ENCODE measurements around the gene SEMA6B.

The SEMA6B gene

DNA sequence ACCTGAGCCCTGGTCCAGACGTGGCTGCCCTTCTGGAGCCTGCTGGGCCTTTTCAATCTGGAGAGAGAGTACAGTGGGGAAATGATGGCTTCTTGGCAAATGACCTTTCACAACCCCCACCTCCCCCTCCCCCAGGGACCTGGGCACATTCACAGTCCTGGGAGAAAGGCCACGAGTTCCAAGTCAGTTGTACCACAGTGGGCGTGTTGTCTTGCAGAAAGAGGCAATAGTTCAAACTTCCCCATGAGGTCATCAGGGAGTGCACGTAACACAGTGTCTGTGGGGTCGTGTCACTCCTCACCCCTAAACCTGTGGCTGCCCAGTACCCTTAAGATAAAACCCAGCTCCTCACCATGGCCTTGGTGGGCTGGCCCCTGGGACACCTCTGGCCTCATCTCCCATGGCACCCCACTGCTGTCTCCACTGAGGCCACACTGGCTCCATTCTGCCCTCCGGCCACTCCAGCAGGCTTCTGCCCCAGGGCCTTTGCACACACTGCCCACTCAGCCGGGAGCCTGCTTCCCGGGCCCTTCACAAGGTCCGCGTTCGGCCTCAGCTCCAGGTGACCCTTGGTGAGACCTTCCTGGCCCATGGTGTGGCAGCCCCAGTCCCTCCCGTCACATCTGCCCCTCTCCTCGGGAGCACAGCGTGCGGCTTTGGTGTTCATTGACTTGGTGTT, 54.5 kb downstream of the SEMA6B start:
- DNase-seq = no peak

DNA sequence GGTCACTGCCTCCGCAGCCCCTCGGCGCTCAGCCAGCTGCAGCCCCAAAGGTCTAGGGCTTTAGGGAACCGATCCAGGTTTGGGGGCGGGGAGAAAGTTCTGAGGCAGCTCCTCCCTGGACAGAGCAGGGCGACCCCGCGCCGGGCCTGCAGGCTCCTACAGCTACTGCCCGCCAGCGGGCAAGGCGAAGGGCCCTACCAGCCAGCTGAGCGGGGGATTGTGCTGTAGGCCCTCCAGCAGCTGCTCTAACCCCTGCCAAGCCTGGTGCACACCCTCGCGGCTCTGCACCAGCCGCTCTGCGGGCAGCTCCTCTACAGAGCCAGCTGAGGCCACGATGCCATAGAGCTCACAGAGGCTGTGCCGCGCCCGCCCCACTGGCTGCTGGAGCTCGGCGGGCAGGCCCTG, 55.2 kb downstream of the SEMA6B start:
- DNase-seq = no peak

DNA sequence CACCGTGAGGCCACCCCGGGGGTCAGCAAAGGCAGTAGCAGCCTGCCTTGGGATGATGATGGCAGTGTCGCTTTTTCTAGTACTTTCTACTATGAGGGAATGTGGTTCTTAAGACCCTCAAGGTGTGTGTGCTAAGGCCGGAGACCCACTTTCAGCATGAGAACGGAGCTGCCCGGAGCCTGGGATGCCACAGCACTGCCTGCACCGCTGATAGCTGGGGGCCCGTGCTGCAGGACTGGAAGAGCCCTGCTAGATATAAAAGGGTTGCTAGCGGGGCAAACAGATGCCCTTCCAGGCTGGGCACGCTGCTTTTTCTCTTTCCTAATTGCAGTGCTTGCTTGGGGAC, 55.7 kb downstream of the SEMA6B start:
- DNase-seq = no peak

DNA sequence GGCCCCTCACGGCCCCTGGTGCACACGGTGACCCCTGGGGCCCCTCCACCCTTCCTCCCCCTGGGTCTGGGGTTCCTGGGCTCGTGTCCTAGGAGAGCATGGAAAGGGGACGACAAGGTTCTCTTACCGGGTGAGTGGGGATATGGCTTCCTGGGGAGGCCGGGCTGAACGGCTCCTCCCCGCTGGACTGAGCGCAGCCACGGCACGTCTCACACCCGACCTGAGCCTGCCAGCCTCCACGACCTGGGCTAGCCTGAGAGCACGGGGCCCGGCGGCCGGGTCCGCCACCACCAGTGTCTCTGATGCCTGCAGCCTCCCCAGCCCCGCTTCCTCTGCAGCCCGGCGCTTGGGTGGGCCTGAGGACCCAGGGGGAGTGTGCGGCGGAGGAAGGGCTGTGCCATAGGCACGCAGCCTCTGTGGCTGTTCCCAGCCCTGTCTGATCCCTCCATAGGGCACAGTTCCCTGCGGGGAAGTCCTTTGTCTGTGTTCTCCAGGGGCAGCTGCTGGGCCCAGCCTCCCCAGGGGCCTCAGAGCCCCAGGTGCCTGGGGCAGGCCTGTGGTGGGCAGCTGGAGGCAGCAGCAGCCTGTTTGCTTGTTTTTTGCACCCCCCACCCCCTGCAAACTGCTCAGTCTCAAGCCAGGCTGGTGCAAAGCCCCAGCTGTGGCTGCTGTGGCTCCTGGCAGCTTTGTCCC, 56.2 kb downstream of the SEMA6B start:
- DNase-seq = peak; percentile 69

DNA sequence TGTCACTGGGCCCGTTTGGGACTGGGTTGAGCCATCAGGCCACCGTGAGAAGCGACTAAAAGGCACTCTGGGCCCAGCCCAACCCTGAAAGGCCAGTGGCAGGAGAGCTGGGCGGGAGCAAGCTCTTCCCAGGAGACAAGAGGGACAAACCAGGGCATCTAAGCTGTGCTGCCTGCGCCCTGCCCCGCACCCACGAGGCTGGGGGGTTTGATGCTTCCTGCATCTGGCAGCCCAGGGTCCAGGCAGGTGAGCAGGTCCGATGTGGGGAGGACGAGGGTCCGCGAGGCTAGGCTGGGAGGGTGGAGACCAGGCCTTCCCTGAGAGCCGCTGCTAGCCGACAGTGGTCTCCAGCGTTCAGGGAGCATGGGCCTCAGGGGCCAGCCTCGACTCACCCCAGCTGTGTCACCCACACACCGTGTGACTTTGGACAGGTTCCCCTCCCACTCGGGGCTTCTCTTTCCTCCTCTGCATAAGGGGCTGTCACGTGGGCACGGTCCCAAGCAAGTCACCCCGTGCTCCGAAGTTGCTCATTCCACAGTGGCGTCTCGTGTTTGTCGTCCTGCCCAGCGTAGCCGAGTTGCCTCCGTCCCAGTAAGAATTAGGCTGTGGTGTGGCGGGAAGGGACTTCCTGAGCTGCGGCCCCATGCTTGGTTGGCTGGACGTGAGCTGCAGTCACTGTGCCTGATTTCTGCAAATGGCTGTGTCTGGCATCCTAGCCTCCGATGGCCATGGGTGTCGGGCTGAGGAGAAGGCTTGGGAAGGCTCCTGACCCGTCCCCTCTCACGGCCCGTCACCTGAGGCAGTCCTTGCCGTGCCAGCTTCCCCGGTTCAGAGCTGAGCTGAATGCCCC, 57.0 kb downstream of the SEMA6B start:
- DNase-seq = no peak

DNA sequence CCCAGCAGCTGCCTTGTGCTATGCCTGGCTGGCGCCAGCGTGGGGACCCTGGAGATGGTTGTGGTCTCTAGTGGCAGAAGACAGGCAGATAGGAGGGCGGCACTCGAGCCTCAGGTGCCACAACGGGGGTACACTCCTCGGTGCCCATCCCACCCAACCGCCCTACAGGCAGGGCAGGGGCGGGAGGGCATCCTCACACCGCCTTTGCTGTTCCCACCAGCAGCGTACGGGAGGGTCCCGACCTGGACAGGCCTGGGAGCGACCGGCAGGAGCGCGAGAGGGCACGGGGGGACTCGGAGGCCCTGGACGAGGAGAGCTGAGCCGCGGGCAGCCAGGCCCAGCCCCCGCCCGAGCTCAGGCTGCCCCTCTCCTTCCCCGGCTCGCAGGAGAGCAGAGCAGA, 57.8 kb downstream of the SEMA6B start:
- no peak for DNase-seq

DNA sequence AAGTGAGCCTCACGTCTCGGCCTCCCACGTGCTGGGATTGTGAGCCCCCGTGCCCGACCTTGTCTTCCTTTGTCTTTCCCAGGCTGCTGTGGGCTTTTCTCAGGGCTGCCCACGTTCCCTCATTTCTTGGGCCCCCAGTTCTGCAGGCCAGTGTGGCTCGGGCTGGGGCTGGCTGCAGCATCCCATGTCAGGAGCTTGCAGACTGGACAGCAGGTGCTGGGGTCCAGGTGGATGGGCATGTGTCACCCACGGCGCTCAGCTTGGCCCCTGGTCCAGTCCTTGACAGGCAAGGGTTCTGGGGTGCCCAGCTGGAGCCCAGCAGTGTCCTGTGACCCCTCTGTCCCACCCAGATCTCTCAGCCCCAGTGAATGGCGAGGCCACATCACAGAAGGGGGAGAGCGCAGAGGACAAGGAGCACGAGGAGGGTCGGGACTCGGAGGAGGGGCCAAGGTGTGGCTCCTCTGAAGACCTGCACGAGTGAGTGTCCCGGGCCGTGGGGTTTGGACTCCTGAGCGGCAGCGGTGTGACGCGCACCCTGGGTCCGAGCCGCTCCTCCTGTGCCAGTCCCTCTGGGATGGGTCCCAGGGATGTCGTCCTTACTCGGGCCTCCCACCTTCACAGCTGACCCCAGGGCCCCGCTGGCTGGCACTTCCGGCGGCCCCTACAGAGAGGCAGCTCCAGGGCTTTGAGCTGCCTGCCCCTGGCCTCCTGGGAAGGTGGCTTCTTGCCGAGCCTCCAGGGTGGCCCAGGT, 58.5 kb downstream of the SEMA6B start:
- no peak for DNase-seq

DNA sequence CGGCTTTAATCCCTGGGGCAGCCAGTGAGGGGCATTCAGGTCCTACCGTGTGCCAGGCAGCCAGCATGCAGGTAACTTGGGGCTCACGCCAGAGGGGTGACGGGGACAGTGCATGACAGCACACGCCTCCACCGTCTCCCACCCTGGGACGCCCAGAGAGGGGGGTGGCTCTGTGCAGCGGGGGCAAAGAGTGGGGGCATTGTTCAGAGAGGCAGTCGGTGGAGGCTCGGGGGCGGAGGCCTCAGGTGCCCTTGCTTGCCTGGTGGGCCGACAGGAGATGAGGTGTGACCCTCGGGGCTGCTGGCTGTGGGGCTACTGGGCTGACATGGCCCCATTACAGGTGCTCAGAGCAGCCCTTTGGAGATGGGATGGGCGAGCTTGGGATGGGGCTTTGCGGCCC, 59.6 kb downstream of the SEMA6B start:
- no peak for DNase-seq

DNA sequence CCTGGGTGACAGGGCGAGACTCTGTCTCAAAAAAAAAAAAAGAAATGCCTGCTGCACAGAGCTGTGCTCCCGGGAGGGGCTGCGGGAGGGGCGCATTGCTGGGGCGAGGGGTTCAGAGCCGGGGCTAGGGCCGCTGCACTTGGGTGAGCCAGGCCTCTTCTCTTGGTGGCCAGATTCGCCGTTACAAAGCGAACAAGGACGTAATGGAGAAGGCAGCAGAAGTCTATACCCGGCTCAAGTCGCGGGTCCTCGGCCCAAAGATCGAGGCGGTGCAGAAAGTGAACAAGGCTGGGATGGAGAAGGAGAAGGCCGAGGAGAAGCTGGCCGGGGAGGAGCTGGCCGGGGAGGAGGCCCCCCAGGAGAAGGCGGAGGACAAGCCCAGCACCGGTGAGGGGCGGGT, 60.2 kb downstream of the SEMA6B start:
- DNase-seq = no peak

DNA sequence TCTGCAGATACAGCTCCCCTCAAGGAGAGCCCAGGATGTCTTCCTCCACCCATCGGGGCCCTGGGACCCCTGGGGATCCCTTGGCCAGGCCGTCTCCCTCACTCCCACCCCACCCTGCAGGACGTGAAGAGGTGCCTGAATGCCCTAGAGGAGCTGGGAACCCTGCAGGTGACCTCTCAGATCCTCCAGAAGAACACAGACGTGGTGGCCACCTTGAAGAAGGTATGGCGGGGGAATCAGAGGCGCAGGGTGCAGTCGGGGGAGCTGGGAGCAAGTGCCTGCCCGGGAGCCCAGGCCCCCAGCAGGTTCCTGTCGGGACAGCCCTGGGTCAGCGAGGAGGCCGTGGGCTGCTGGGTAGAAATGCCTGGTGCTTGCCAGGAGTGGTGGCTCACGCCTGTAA, 60.8 kb downstream of the SEMA6B start:
- DNase-seq = no peak

DNA sequence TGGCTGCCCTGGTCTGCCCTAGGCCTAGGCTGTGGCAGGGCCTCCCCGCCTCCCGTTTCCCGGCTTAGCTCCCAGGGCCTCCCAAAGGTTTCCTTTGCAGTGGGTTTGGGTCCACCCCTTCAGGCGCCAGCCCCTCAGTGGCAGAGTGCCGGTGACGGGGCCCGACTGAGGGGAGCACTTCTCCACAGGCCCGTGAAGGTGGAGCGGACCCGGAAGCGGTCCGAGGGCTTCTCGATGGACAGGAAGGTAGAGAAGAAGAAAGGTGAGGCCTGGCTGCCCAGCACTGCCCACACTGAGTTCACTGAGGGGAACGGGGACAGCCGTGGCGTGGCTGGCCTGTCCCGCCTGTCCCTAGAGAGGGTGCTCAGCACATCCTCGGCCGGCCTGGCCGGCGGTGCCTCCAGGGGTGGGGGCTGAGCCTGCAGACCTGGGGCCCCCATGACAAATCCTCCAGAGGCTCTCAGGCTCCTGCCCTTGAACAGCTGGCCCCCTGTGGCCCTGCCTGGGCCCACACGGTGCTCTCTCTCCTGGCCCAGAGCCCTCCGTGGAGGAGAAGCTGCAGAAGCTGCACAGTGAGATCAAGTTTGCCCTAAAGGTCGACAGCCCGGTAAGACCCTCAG, 61.6 kb downstream of the SEMA6B start:
- no peak for DNase-seq

DNA sequence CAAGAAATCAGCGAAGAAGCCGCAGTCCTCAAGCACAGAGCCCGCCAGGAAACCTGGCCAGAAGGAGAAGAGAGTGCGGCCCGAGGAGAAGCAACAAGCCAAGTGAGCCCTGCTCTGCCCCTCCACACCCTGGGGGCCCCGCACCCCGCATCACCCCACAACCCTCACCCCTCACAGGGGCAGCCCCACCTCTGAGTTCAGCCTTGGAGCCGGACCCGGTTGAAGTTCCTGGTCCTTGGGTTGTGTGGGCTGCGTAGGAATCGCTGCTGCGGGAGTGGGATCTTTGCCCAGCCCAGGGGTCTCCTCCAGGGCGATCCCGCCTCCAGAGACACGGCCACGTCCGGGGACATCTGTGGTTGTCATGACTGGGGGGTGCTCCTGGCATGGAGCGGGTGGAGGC, 63.2 kb downstream of the SEMA6B start:
- no peak for DNase-seq

DNA sequence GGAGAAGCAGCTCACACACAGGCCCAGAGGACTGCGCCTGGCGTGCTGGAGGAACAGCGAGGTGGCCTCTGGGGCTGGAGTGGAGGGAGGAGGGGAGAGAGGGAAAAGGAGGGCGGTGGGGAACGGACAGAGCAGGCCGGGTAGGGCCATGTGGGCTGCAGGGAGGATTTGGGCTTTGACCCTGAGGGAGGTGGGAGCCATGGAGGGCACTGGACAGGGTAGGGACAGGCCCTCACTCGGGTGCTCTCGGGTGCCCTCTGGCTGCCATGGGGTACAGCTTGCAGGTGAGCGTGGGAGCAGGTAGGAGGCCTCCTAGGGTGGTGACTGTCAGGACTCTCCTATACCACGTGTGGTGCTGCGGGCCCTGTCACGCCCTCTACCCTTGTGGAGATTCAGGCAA, 64.0 kb downstream of the SEMA6B start:
- peak; percentile 17 for DNase-seq

DNA sequence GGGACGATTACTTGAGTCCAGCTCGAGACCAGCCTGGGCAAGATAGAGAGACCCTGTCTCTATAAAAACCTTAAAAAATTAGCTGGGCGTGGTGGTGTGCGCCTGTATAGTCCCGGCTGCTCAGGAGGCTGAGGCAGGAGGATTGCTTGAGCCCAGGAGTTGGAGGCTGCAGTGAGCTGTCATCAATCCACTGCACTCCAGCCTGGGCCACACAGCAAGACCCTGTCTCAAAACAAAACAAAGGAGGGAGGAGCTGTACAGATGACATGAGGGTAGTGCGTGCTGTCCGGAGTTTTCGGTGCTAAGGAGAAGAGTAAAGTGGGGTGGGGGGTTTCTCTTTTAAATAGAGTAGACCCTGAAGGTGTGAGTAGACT, 64.8 kb downstream of the SEMA6B start:
- no peak for DNase-seq

DNA sequence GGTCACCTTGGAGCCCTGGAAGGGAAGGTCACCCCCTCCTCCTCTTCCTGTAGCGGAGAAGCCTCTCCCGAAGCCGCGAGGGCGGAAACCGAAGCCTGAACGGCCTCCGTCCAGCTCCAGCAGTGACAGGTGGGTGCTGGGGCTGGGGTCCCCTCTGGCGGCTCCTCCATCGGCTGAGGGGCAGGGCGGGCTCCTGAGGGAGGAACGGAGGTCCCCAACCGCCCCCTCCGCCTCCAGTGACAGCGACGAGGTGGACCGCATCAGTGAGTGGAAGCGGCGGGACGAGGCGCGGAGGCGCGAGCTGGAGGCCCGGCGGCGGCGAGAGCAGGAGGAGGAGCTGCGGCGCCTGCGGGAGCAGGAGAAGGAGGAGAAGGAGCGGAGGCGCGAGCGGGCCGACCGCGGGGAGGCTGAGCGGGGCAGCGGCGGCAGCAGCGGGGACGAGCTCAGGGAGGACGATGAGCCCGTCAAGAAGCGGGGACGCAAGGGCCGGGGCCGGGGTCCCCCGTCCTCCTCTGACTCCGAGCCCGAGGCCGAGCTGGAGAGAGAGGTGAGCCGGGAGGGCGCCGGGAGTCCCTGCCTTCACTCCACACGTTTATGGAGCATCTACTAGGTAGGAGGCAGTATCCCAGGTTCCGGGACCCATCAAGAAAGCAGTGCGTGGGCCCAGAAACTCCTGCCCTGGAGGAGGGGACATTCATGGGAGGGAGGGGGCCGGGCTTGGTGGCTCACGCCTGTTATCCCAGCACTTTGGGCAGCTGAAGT, 65.4 kb downstream of the SEMA6B start:
- no peak for DNase-seq

DNA sequence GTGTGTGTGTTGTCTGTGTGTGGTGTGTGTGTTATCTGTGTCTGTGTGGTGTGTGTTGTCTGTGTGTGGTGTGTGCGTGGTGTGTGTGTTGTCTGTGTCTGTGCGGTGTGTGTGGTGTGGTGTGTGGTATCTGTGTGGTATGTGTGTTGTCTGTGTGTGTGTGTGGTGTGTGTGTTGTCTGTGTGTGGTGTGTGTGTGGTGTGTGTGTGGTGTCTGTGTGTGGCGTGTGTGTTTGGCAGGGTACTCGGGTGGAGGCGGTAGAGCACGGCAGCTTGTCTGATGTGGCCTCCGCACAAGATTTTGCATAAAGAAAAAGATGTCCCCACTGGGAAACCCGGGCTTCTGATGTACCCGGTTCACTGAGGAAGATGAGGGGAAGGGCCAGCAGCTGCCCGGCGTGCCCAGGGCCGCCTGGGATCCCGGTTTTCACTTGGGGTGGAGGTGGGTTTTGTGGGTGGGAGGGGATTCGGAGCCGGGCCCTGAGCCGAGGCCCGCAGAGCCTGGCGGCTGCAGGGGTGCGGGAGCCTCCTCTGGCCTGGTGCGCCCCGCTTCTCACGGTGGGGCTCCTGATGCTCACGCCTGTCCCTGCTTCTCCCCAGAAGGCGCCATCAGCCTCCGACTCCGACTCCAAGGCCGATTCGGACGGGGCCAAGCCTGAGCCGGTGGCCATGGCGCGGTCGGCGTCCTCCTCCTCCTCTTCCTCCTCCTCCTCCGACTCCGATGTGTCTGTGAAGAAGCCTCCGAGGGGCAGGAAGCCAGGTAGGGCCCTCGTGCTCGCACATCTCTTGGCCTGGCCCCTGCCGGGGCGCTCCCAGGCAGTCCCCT, 66.2 kb downstream of the SEMA6B start:
- no peak for DNase-seq
